Breast epithelium (tissue), 3 donors: ENCODE measurements around the gene TMEM179B.

Experiments used
- CTCF ChIP-seq, 3 donors: fragments of 450-650 bp; IDR thresholded peaks; one replicate each; pipeline ENCODE4 v1.5.1; 2016 to 2017; ENCODE audit warnings: antibody characterized with exemption in 3 of 3, mild to moderate bottlenecking in 3 of 3, moderate library complexity in 3 of 3
- POLR2AphosphoS5 ChIP-seq, 3 donors: sonication (generic); formaldehyde crosslinking; IDR thresholded peaks; one replicate each; pipeline ENCODE4 v1.6.1; 2017; ENCODE audit warnings: antibody characterized with exemption in 3 of 3

GRCh38 chr11:62786318-62787004 is 741 bp upstream of the TMEM179B start:
- TF ChIP-seq CTCF (IDR thresholded peaks at IDR 0.05) (peak; percentile 93 to 97 (median 95)), POLR2AphosphoS5 (IDR thresholded peaks at IDR 0.05) (peak in 2 of 3 donors; percentile 21 to 59)
